SH-SY5Y (cell line): ENCODE measurements around the gene GAST.

Experiments used
- GATA2 ChIP-seq: IDR thresholded peaks from 2 replicates; pipeline ENCODE4 v1.6.1; 2011; ENCODE audit warnings: mild to moderate bottlenecking, low read depth, low read length
- GATA3 ChIP-seq: IDR thresholded peaks from 2 replicates; pipeline ENCODE4 v1.6.1; 2011; ENCODE audit warnings: low read depth, mild to moderate bottlenecking, low read length, moderate library complexity

GRCh38 chr17:41664172-41664457 is 48.0 kb upstream of the GAST start:
- TF ChIP-seq GATA2: no peak
- no peak for TF ChIP-seq GATA3
